SK-N-SH treated with all-trans-retinoic acid at 6 μM for 48 hours (cell line): ENCODE data around the gene GRIA1.
A peak's percentile ranks its signal among the peaks of the same experiment; 100 is the strongest.

Experiments
- ATAC-seq: fragments of 200-7000 bp; cut with Tn5 transposase; 3 replicates; pipeline ENCODE4 v1.9.1; 2020; ENCODE audit warnings: mild to moderate bottlenecking, moderate library complexity
- ARNTL ChIP-seq: fragments of 450-650 bp; formaldehyde crosslinking; IDR thresholded peaks from 2 replicates; pipeline ENCODE4 v1.5.0; 2020; ENCODE audit warnings: low read depth, mild to moderate bottlenecking, moderate library complexity, borderline replicate concordance
- BACH2 ChIP-seq: fragments of 250-450 bp; sonication (Bioruptor Pico); IDR thresholded peaks from 2 replicates; pipeline ENCODE4 v1.9.0; 2021; ENCODE audit warnings: mild to moderate bottlenecking, borderline replicate concordance
- CREB5 ChIP-seq: fragments of 250-450 bp; sonication (Bioruptor Pico); IDR thresholded peaks from 2 replicates; pipeline ENCODE4 v1.5.1; 2020; ENCODE audit warnings: low read depth, mild to moderate bottlenecking, moderate library complexity
- CSRNP3 ChIP-seq: fragments of 250-450 bp; sonication (Bioruptor Pico); IDR thresholded peaks from 2 replicates; pipeline ENCODE4 v1.5.1; 2021; ENCODE audit warnings: mild to moderate bottlenecking, moderate library complexity
- ESRRG ChIP-seq: fragments of 250-450 bp; sonication (Bioruptor Pico); IDR thresholded peaks from 2 replicates; pipeline ENCODE4 v1.6.1; 2021; ENCODE audit warnings: mild to moderate bottlenecking
- GLIS3 ChIP-seq: fragments of 250-450 bp; sonication (Bioruptor Pico); IDR thresholded peaks from 2 replicates; pipeline ENCODE4 v1.5.0; 2020; ENCODE audit warnings: mild to moderate bottlenecking, moderate library complexity
- ISL1 ChIP-seq: fragments of 250-450 bp; sonication (Bioruptor Pico); IDR thresholded peaks from 2 replicates; pipeline ENCODE4 v2.1.2; 2022; ENCODE audit warnings: mild to moderate bottlenecking, moderate library complexity
- OSR1 ChIP-seq: fragments of 250-450 bp; sonication (Bioruptor Pico); IDR thresholded peaks from 2 replicates; pipeline ENCODE4 v1.8.0; 2022; ENCODE audit warnings: moderate library complexity, mild to moderate bottlenecking, inconsistent platforms
- PATZ1 ChIP-seq: fragments of 250-450 bp; sonication (Bioruptor Pico); IDR thresholded peaks from 2 replicates; pipeline ENCODE4 v1.8.0; 2020; ENCODE audit warnings: mild to moderate bottlenecking, moderate library complexity, borderline replicate concordance
- POU6F1 ChIP-seq: fragments of 250-450 bp; sonication (Bioruptor Pico); IDR thresholded peaks from 2 replicates; pipeline ENCODE4 v1.8.0; 2021; ENCODE audit warnings: low read depth, mild to moderate bottlenecking, moderate library complexity, borderline replicate concordance
- PPARA ChIP-seq: fragments of 250-450 bp; sonication (Bioruptor Pico); IDR thresholded peaks from 2 replicates; pipeline ENCODE4 v1.5.0; 2020; ENCODE audit warnings: mild to moderate bottlenecking, borderline replicate concordance
- RARB ChIP-seq: fragments of 250-450 bp; sonication (Bioruptor Pico); IDR thresholded peaks from 2 replicates; pipeline ENCODE4 v1.8.0; 2021; ENCODE audit warnings: mild to moderate bottlenecking, moderate library complexity
- SNAI2 ChIP-seq: fragments of 250-450 bp; sonication (Bioruptor Pico); IDR thresholded peaks from 2 replicates; pipeline ENCODE4 v1.5.0; 2020; ENCODE audit warnings: mild to moderate bottlenecking, moderate library complexity
- TCF4 ChIP-seq: fragments of 250-450 bp; sonication (Bioruptor Pico); IDR thresholded peaks from 2 replicates; pipeline ENCODE4 v1.8.0; 2021; ENCODE audit warnings: mild to moderate bottlenecking, moderate library complexity, borderline replicate concordance
- TOX ChIP-seq: fragments of 250-450 bp; sonication (Bioruptor Pico); IDR thresholded peaks from 2 replicates; pipeline ENCODE4 v1.8.0; 2021; ENCODE audit warnings: mild to moderate bottlenecking, moderate library complexity, borderline replicate concordance
- TSHZ2 ChIP-seq: fragments of 250-450 bp; sonication (Bioruptor Pico); IDR thresholded peaks from 2 replicates; pipeline ENCODE4 v1.5.0; 2020; ENCODE audit warnings: mild to moderate bottlenecking, moderate library complexity
- ZC3H10 ChIP-seq: fragments of 250-450 bp; sonication (Bioruptor Pico); IDR thresholded peaks from 2 replicates; pipeline ENCODE4 v1.5.1; 2021; ENCODE audit warnings: mild to moderate bottlenecking, moderate library complexity
- ZFP3 ChIP-seq: fragments of 250-450 bp; sonication (Bioruptor Pico); IDR thresholded peaks from 2 replicates; pipeline ENCODE4 v1.5.0; 2020; ENCODE audit warnings: mild to moderate bottlenecking, moderate library complexity
- ZFP30 ChIP-seq: fragments of 450-650 bp; formaldehyde crosslinking; IDR thresholded peaks from 2 replicates; pipeline ENCODE4 v1.5.0; 2022; ENCODE audit warnings: mild to moderate bottlenecking, moderate library complexity
- ZNF565 ChIP-seq: fragments of 450-650 bp; formaldehyde crosslinking; conservative IDR thresholded peaks from 2 replicates; pipeline ENCODE4 v1.5.0; 2020; ENCODE audit warnings: low read depth, mild to moderate bottlenecking, moderate library complexity
- ZNF70 ChIP-seq: fragments of 450-650 bp; formaldehyde crosslinking; IDR thresholded peaks from 2 replicates; pipeline ENCODE4 v1.5.0; 2020; ENCODE audit warnings: mild to moderate bottlenecking, moderate library complexity
- ZNF8 ChIP-seq: fragments of 450-650 bp; formaldehyde crosslinking; IDR thresholded peaks from 2 replicates; pipeline ENCODE4 v1.5.0; 2020; ENCODE audit warnings: mild to moderate bottlenecking, moderate library complexity

GRIA1 gene

GRCh38 chr5:153476767-153477166 lies 13.7 kb upstream of the GRIA1 start:
- TF ChIP-seq ZFP3 (no peak), SNAI2 (CRISPR knock-in tag) (no peak), ARNTL (CRISPR knock-in tag) (no peak), ZNF565 (CRISPR knock-in tag) (no peak), CSRNP3 (CRISPR knock-in tag) (no peak), TCF4 (no peak), ISL1 (CRISPR knock-in tag) (no peak), RARB (CRISPR knock-in tag) (no peak), ZNF70 (CRISPR knock-in tag) (no peak)
- ATAC-seq, result peak; percentile 70

GRCh38 chr5:153480401-153480800 lies 10.1 kb upstream of the GRIA1 start:
- no peak for TF ChIP-seq RARB (CRISPR knock-in tag)
- TF ChIP-seq ARNTL (CRISPR knock-in tag), result no peak
- TF ChIP-seq TOX (CRISPR knock-in tag), result no peak
- TF ChIP-seq PPARA (CRISPR knock-in tag), result no peak
- TF ChIP-seq ZNF70 (CRISPR knock-in tag), result no peak
- TF ChIP-seq, all 23 proteins: peak for 0
- no peak for ATAC-seq

GRCh38 chr5:153483482-153483881 lies 7.0 kb upstream of the GRIA1 start:
- no peak for ATAC-seq
- TF ChIP-seq TSHZ2, result no peak
- no peak for TF ChIP-seq ZFP30 (CRISPR knock-in tag)
- no peak for TF ChIP-seq ZNF8 (CRISPR knock-in tag)
- TF ChIP-seq PPARA (CRISPR knock-in tag), result no peak
- no peak for TF ChIP-seq ISL1 (CRISPR knock-in tag)
- no peak for TF ChIP-seq POU6F1 (CRISPR knock-in tag)
- no peak for TF ChIP-seq TCF4
- TF ChIP-seq ZC3H10 (CRISPR knock-in tag), result no peak
- no peak for TF ChIP-seq CREB5
- no peak for TF ChIP-seq GLIS3 (CRISPR knock-in tag)
- TF ChIP-seq ZNF565 (CRISPR knock-in tag), result no peak
- no peak for TF ChIP-seq SNAI2 (CRISPR knock-in tag)

- TF ChIP-seq ARNTL (CRISPR knock-in tag) (no peak), ESRRG (CRISPR knock-in tag) (no peak), SNAI2 (CRISPR knock-in tag) (no peak), ISL1 (CRISPR knock-in tag) (no peak), BACH2 (CRISPR knock-in tag) (no peak)
- no peak for ATAC-seq
Observed at GRCh38 chr5:153485641-153486040, 4.8 kb upstream of the GRIA1 start.

- TF ChIP-seq ZFP30 (CRISPR knock-in tag) (no peak), PATZ1 (CRISPR knock-in tag) (no peak), ZNF8 (CRISPR knock-in tag) (no peak), OSR1 (CRISPR knock-in tag) (no peak), TSHZ2 (no peak)
- ATAC-seq, result no peak
Observed at GRCh38 chr5:153486771-153487170, 3.7 kb upstream of the GRIA1 start.
